CD4-positive, alpha-beta T cell treated with Interferon gamma for 1 hour (primary cell): ENCODE data around the gene GTF2I.
A peak's percentile ranks its signal among the peaks of the same experiment; 100 is the strongest.
"Not testable (repeated sequence)": the region's sequence is repeated elsewhere in the genome, so short reads cannot be mapped to it uniquely, and the experiment has no call there.

Source experiments
- DNase-seq: peaks from one replicate; pipeline ENCODE4 v3.0.0-alpha.2; 2020

Gene GTF2I

GRCh38 chr7:74657692-74658177, at the start of gene GTF2I:
Gene GTF2I (plus strand): TSS chr7:74657718. CDS start chr7:74689129, 31,411 bp downstream.
- DNase-seq: no peak

GRCh38 chr7:74612015-74612829, 45.3 kb upstream of the GTF2I start:
- DNase-seq: no peak

DNA sequence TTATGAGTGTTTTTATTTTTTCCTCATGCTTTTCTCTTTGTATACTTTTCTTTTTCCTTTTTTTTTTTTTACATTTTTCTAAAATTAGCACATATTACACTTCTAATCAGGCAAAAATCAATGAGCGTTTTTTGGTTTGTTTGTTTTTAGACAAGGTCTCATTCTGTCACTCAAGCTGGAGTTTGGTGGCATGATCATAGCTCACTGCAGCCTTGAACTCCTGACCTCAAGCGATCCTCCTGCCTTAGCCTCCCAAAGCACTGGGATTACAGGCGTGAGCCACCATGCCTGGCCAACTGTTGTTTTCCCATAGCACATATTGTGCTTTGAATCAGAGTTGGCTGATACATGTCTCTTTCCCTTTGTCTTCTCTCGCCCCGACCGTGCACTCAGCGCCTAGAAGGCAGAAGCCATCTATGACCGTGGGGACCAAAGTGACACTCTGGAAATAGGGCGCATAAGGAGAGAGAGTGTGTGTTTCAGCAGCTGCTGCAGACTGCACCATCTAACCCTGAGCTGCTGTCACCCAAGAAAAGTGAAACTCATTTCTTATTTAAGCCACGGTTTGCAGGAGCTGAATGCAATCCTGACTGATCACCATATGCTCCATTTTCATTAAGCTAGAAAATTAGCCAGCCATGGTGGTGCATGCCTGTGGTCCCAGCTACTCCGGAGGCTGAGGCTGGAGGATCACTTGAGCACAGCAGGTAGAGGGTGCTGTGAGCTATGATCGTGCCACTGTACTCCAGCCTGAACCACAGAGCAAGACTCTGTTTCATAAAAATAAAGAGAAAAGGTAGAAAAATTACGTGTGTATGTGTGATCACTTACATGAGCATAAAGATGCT, 41.4 kb upstream of the GTF2I start:
- no peak for DNase-seq

DNA sequence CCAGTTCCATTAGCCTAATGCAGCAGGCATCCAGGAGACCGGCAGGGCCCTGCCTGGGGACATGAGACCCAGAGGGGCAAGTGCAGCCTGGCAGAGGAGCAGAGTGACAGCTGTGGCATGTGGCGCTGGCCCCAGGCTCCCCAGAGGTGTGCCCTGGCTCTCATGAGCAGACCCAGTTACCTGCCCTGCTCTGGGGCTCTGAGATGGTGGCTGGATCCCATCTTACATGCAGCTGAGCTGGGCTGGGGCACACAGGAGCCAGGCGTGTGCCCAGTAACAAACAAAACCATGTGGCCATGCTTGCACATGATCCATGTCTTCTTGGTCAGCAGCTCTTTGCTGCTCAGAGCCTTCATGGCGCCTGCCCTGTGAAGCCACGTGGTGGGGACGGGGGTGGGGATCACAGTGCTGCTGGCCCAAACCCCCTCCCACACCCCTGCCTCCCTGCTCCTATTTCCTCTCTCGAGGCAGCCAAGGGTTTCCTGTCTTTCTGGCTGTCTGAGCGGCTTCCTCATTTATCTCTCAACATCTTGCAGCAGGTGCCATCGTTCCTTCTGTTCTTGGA, 40.3 kb upstream of the GTF2I start:
- DNase-seq: peak; percentile 35

DNA sequence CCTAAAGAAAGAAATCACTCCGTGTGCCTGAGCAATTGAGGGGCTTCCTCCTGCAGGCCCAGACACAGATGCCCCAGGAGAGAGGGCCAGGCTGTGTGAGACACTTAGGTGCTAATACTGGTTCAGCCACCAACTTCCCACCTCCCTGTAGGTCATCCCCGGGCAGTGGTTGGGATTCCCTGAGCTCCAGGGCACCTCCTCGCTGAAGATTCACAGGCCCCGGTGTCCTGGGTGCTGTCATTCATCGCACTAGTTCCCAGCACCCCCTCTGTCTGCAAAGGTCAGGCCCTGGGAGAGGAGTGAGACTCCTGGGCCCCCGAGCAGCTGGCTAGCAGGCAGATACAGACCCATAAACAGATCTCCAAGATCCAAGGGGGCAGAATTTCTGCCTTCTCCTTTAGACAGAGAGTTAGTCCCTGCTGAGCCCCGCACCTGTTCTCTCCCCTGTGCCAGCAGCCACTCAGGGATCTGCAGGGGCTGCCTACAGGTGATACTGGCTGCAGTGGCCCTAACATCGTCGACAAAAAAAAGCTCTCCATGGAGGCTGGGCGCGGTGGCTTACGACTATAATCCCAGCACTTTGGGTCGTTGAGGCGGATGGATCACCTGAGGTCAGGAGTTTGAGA, 38.2 kb upstream of the GTF2I start:
- no peak for DNase-seq

- no peak for DNase-seq
Measured at GRCh38 chr7:74622228-74622749, 35.2 kb upstream of the GTF2I start.

GRCh38 chr7:74623135-74623534, 34.4 kb upstream of the GTF2I start:
- no peak for DNase-seq

- no peak for DNase-seq
Measured at GRCh38 chr7:74625446-74625845, 32.1 kb upstream of the GTF2I start.

DNA sequence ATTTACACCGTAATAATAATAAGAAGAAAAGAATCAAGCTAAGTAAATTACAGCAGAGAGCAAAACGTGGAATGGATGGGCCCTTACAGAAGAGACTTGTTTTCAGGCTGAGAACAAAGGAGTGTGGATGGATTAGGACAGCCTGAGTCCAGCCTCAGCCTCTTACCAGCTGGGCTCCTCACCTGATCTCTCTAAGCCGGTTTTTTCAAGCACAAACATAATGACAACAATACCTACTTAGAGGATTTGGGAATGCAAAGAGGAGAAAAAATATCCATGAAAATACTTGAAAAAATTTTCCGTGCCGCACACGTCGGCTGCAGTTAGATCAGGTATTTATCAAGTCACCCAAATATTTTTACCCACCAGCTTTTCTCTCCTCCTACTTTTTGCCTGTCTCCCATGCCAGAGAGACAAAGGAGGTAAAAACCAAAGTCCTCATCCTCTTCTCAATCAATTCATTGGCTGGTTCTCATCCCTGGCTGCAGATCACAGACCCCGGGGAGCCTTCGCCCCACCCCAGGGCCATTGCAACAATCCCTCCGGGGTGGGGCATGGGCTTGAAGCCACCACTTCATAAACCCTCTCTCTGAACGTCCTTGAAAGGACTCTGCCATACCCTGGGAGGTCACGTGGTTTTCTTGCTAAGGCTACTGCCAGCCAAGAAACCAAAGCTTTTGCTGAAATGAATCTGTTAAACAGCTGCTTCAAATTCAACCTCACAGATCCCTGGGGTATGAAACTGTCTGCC, 29.7 kb upstream of the GTF2I start:
- no peak for DNase-seq

DNA sequence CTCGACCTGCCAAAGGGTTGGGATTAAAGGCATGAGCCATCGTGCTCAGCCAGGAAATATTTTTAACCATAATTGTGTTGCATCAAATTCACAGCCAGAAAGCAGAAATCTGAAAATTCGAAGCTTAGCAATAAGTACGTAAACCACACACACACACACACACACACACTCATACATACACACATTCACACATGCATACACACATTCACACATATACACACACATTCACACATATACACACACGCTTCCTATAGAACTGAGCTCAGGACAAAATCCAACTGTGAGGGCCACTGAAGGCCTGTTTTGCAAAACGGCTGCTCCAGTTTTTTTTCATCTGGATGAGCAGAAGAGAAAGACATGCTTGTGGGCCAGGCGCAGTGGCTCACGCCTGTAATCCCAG, 25.0 kb upstream of the GTF2I start:
- DNase-seq: no peak

DNA sequence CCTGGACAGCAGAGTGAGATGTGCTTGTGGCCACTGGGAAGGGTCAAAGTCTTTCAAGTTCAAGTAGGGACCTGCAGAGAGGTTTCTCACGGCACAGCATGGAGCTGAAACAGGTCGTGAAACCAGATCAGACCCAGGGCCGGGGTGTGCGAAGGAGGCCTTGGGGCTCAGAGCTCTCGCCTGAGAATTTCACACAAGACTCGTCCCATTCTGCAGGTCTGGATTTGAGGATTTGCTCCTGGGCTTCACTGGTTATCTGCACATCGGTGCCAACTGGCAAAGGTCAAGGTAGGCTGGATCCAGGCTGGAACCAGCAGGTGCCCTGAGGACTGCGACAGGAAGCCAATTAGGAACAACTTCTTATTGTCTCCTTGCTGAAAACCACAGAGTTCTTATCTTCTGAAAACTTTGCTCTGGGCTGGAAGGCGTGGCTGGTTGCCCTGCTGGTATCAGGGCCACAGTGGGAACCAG, 24.0 kb upstream of the GTF2I start:
- no peak for DNase-seq

GRCh38 chr7:74637745-74638144, 19.8 kb upstream of the GTF2I start:
- DNase-seq: no peak

DNA sequence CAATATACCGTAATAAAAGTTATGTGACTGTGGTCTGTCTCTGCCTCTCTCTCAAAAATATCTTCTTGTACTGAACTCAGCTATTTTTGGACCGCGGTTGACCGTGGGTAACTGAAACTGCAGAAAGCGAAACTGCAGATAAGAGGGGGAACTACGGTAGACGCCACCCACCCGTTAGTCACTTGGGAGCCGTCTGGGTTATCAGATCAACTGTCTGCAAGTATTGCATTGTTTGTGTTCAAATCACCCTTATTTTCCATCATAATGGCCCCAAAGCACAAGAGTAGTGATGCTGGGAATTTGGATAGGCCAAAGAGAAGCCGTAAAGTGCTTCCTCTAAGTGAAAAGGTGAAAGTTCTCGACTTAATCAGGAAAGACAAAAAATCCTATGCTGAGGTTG, 7.5 kb upstream of the GTF2I start:
- peak; percentile 70 for DNase-seq

DNA sequence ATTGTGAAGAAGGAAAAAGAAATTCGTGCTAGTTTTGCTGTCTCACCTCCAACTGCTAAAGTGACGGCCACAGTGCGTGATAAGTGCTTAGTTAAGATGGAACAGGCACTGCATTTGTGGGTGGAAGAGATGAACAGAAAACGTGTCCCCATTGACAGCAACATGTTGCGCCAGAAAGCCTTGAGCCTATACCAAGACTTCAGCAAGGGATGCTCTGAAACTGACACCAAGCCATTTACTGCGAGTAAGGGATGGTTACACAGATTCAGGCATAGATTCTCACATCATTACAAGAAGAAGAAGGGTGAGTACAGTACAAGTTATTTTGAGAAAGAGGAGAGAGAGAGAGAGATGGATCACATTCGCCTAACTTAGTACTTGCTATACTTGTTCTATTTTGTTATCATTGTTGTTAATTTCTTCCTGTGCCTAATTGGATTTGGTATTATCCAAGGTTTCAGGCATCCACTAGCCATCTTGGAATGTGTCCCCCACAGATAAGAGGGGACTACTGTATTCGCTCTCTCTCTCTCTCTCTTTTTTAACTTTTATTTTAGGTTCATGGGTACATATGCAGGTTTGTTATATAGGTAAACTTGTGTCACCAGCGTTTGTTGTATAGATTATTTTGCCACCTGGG, 6.9 kb upstream of the GTF2I start:
- not testable (repeated sequence) for DNase-seq

DNA sequence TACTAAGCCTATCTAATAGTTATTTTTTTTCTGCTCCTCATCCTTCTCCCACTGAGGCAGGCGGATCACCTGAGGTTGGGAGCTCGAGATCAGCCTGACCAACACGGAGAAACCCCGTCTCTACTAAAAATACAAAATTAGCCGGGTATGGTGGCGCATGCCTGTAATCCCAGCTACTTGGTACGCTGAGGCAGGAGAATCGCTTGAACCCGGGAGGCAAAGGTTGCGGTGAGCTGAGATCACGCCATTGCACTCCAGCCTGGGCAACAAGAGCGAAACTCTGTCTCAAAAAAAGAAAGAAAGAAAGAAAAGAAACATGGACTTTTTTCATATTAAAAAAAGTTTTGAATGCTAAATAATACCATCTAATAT, 6.4 kb upstream of the GTF2I start:
- DNase-seq: not testable (repeated sequence)

- no peak for DNase-seq
Measured at GRCh38 chr7:74653686-74654181, 3.8 kb upstream of the GTF2I start.

- no peak for DNase-seq
Measured at GRCh38 chr7:74654811-74655210, 2.7 kb upstream of the GTF2I start.

DNA sequence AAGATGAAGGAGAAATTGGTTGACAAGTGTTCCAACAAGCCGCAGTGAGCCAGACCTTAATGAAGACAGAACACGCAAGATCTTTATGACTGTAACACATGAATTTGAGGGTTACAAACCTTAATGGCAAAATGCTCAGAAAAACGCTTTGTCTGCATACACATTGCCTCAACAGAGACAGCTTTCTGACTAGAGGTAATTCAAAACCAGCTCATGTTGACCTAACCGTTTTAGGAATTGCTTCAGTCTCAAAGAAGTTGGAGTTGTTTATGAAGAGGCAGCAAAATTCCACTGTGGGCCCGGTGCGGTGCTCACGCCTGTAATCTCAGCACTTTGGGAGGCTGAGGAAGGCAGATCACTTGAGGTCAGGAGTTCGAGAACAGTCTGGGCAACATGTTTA, 2.2 kb upstream of the GTF2I start:
- DNase-seq: no peak

- DNase-seq: no peak
Measured at GRCh38 chr7:74655768-74656440, 1.6 kb upstream of the GTF2I start.

DNA sequence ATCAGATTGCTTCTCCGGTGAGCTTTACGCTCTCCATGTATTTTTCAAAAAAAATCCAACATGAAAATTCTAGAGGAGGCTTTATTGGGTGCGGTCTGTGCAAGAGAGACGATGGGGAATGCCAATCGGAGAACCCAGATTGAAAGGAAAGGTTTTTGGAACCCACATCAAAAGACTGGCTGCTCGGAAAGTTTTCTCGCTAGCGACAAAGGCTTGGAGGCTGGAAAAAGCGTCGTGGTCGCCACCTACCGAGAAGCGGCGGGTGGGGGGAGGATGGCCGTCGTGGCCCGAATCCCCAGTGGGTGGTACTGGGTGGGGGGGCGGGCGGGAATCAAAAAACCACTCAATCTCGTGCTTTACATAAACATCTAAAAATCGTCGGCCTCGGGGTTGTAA, 1.1 kb upstream of the GTF2I start:
- DNase-seq: peak; percentile 25
